ENCODE data around the gene PCNX2. TPM values are rescaled to one million over a fixed set of nuclear protein-coding genes. Genes with fewer than 3 reads are reported as not detected.

Gene PCNX2
- total RNA-seq, 1 experiment from 2014 or later, result 15.3 TPM

- Histone ChIP-seq H3K79me2 (ENCODE audit: insufficient read depth, low read length) (no peaks in the 10 kb centered on the region), H3K27ac (ENCODE audit: low read depth, low read length) (no peak overlapping the region), H4K20me1 (ENCODE audit: insufficient read depth) (no peaks in the 10 kb centered on the region), H2AFZ (ENCODE audit: low read depth, low read length, poor library complexity, severe bottlenecking) (no peak overlapping the region), H3K4me1 (ENCODE audit: control insufficient read depth in 1 of 2, insufficient read depth in 2 of 2, low read length in 2 of 2) (no peaks in the 10 kb centered on the region), H3K4me3 (replicated peaks in 1 of 2; ENCODE audit: low read depth in 1 of 2, low read length in 2 of 2) (no peak overlapping the region), H3K27me3 (ENCODE audit: insufficient read depth, low read length) (no peaks in the 10 kb centered on the region), H3K9me2 (ENCODE audit: insufficient read depth) (no peaks in the 10 kb centered on the region), H3K9ac (ENCODE audit: low read length) (no peak overlapping the region), H3K9me3 (ENCODE audit: control insufficient read depth in 1 of 2, insufficient read depth in 1 of 2, low read depth in 1 of 2, low read length in 2 of 2) (no peaks in the 10 kb centered on the region), H3K36me3 (ENCODE audit: control insufficient read depth in 1 of 2, insufficient read depth in 2 of 2, low read length in 2 of 2) (no peaks in the 10 kb centered on the region), H3K4me2 (ENCODE audit: low read length) (no peak overlapping the region)
- intact Hi-C loops (cut with micrococcal nuclease), result no loop called here
- ChIA-PET POLR2A (no interaction called here), RAD21 (ENCODE audit: low non-redundant PET in 1 of 2, low total read pairs in 2 of 2, uncharacterized antibody in 2 of 2, unreplicated experiment in 2 of 2) (no interaction called here), CTCF (no interaction called here)
- DNase-seq (ENCODE audit: low read depth, low spot score) (no peak), ATAC-seq (no peak)
- no peak for TF ChIP-seq CEBPB (IDR thresholded peaks at IDR 0.05; ENCODE audit: low read depth)
- no peak for TF ChIP-seq ZFX (IDR thresholded peaks at IDR 0.05)
- no peak for TF ChIP-seq ELF1 (IDR thresholded peaks at IDR 0.05; ENCODE audit: borderline replicate concordance, low read depth)
- TF ChIP-seq ATF3 (IDR thresholded peaks at IDR 0.05), result no peak
- no peak for TF ChIP-seq POLR2A (IDR thresholded peaks at IDR 0.05; ENCODE audit: borderline replicate concordance, extremely low read depth, insufficient read depth, insufficient read length)
- TF ChIP-seq CBX3 (IDR thresholded peaks at IDR 0.05; ENCODE audit: low read depth), result no peak
- TF ChIP-seq JUND (IDR thresholded peaks at IDR 0.05), result no peak
- no peak for TF ChIP-seq YY1 (IDR thresholded peaks at IDR 0.05; ENCODE audit: extremely low read depth, insufficient replicate concordance, low read depth, low read length)
- TF ChIP-seq MAX (IDR thresholded peaks at IDR 0.05), result no peak
- TF ChIP-seq POLR2AphosphoS5 (IDR thresholded peaks at IDR 0.05; ENCODE audit: low read depth, low read length), result no peak
- TF ChIP-seq SP1 (IDR thresholded peaks at IDR 0.05; ENCODE audit: low read depth), result no peak
- no TSS peak for BruUV-seq (replicated peaks)
Measured at GRCh38 chr1:233078396-233078795, 217.1 kb downstream of the PCNX2 start.

GRCh38 chr1:233075915-233076295 is 219.6 kb downstream of the PCNX2 start:
- ChIA-PET RAD21 (ENCODE audit: low non-redundant PET in 1 of 2, low total read pairs in 2 of 2, uncharacterized antibody in 2 of 2, unreplicated experiment in 2 of 2) (no interaction called here), POLR2A (no interaction called here), CTCF (no interaction called here)
- DNase-seq (ENCODE audit: low read depth, low spot score) (no peak), ATAC-seq (no peak)
- Histone ChIP-seq H3K9ac (ENCODE audit: low read length) (no peak overlapping the region), H3K36me3 (ENCODE audit: control insufficient read depth in 1 of 2, insufficient read depth in 2 of 2, low read length in 2 of 2) (no peaks in the 10 kb centered on the region), H3K4me3 (replicated peaks in 1 of 2; ENCODE audit: low read depth in 1 of 2, low read length in 2 of 2) (no peak overlapping the region), H3K9me3 (ENCODE audit: control insufficient read depth in 1 of 2, insufficient read depth in 1 of 2, low read depth in 1 of 2, low read length in 2 of 2) (no peaks in the 10 kb centered on the region), H3K27me3 (ENCODE audit: insufficient read depth, low read length) (no peaks in the 10 kb centered on the region), H3K4me2 (ENCODE audit: low read length) (no peak overlapping the region), H2AFZ (ENCODE audit: low read depth, low read length, poor library complexity, severe bottlenecking) (no peak overlapping the region), H3K79me2 (ENCODE audit: insufficient read depth, low read length) (no peaks in the 10 kb centered on the region), H3K27ac (ENCODE audit: low read depth, low read length) (no peak overlapping the region), H3K4me1 (ENCODE audit: control insufficient read depth in 1 of 2, insufficient read depth in 2 of 2, low read length in 2 of 2) (no peaks in the 10 kb centered on the region), H3K9me2 (ENCODE audit: insufficient read depth) (no peaks in the 10 kb centered on the region), H4K20me1 (ENCODE audit: insufficient read depth) (no peaks in the 10 kb centered on the region)
- no TSS peak for BruUV-seq (replicated peaks)
- intact Hi-C loops (cut with micrococcal nuclease), result no loop called here
- TF ChIP-seq TCF7L2 (IDR thresholded peaks at IDR 0.05; ENCODE audit: borderline replicate concordance, extremely low read depth, insufficient read depth, insufficient read length), result no peak
- no peak for TF ChIP-seq ZFX (IDR thresholded peaks at IDR 0.05)
- TF ChIP-seq, protein P1, sequence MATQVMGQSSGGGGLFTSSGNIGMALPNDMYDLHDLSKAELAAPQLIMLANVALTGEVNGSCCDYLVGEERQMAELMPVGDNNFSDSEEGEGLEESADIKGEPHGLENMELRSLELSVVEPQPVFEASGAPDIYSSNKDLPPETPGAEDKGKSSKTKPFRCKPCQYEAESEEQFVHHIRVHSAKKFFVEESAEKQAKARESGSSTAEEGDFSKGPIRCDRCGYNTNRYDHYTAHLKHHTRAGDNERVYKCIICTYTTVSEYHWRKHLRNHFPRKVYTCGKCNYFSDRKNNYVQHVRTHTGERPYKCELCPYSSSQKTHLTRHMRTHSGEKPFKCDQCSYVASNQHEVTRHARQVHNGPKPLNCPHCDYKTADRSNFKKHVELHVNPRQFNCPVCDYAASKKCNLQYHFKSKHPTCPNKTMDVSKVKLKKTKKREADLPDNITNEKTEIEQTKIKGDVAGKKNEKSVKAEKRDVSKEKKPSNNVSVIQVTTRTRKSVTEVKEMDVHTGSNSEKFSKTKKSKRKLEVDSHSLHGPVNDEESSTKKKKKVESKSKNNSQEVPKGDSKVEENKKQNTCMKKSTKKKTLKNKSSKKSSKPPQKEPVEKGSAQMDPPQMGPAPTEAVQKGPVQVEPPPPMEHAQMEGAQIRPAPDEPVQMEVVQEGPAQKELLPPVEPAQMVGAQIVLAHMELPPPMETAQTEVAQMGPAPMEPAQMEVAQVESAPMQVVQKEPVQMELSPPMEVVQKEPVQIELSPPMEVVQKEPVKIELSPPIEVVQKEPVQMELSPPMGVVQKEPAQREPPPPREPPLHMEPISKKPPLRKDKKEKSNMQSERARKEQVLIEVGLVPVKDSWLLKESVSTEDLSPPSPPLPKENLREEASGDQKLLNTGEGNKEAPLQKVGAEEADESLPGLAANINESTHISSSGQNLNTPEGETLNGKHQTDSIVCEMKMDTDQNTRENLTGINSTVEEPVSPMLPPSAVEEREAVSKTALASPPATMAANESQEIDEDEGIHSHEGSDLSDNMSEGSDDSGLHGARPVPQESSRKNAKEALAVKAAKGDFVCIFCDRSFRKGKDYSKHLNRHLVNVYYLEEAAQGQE (IDR thresholded peaks at IDR 0.05; ENCODE audit: low read depth), result no peak
- no peak for TF ChIP-seq EZH2phosphoT487 (IDR thresholded peaks at IDR 0.05; ENCODE audit: borderline replicate concordance)
- no peak for TF ChIP-seq EGR1 (IDR thresholded peaks at IDR 0.05; ENCODE audit: low read depth)
- no peak for TF ChIP-seq SP1 (IDR thresholded peaks at IDR 0.05; ENCODE audit: low read depth)
- no peak for TF ChIP-seq CTCF (IDR thresholded peaks at IDR 0.05 in 2 of 3, conservative IDR thresholded peaks at IDR 0.05 in 1 of 3; ENCODE audit: borderline replicate concordance in 1 of 3, insufficient read depth in 1 of 3, low read depth in 2 of 3, low read length in 2 of 3)
- TF ChIP-seq ELF1 (IDR thresholded peaks at IDR 0.05; ENCODE audit: borderline replicate concordance, low read depth), result no peak
- no peak for TF ChIP-seq YY1 (IDR thresholded peaks at IDR 0.05; ENCODE audit: extremely low read depth, insufficient replicate concordance, low read depth, low read length)

Measured in HCT116 (cell line).